ENCODE measurements around the gene MUSK.

- TF ChIP-seq CTCF (IDR thresholded peaks at IDR 0.05) = no peak
- TF ChIP-seq POLR2AphosphoS5 (IDR thresholded peaks at IDR 0.05) = no peak
Observed at GRCh38 chr9:110820381-110820780, 151.8 kb downstream of the MUSK start.
